ENCODE results near the gene TUBD1.

The TUBD1 gene

GRCh38 chr17:59814685-59815084, 78.1 kb downstream of the TUBD1 start:
- DNase-seq = no peak

- DNase-seq = no peak
Observed at GRCh38 chr17:59814276-59814675, 78.5 kb downstream of the TUBD1 start.

DNA sequence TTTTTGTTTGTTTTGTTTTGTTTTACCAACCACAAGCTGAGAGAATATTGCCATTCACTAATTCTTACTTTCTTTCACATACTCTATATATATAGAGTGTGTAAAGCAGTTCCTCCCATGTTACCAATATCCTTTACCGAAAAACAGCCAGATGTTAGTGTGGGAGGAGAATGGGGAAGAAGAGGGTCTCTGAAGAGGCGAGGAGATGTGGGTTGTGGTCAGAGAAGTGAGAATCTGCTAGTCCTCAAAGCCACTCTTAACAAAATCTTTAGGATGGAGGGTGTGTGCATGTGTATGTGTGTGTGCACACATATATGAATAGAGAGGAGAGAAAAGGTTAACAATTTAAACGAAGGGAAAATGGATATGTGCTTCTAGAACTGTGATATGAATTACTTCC, 80.6 kb downstream of the TUBD1 start:
- DNase-seq = no peak

DNA sequence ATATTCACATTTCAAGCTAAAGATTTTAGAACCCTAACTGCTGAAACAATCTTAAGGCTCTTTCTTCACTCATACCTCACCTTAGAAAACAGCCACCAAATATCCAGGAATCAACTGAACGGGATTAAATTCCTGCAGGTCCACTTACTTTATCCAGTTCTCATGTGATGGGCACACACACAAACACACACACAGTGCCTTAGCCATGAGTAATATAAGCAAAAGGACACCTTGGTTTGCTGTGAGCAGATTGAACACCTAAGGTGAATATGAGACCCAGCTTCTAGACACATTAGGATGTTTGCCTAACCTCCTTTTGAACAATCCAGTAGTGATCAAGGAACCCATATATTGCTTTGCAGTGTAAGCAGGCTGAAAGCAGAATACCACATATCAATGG, 81.5 kb downstream of the TUBD1 start:
- no peak for DNase-seq

- no peak for DNase-seq
Observed at GRCh38 chr17:59810894-59811153, 81.9 kb downstream of the TUBD1 start.

Measured in NCI-H82 (cell line).